Measurements from ENCODE around the gene PTMA. TPM values are rescaled to one million over a fixed set of nuclear protein-coding genes. Genes with fewer than 3 reads are reported as not detected.
"Not testable (repeated sequence)": the region's sequence is repeated elsewhere in the genome, so short reads cannot be mapped to it uniquely, and the experiment has no call there.

The PTMA gene
- total and polyA plus RNA-seq, 8 donors: 677 to 2,328 (median 1,958) TPM

GRCh38 chr2:231709981-231710798 lies 1.9 kb downstream of the PTMA start:
- DNase-seq (peak; percentile 83 to 97 (median 89)), ATAC-seq (peak; percentile 37)
- H3K4me3 ChIP-seq: peak overlapping the region; percentile 82 to 95
- no peaks in the 10 kb centered on the region for H3K9me3 ChIP-seq
- TF ChIP-seq, protein P1, sequence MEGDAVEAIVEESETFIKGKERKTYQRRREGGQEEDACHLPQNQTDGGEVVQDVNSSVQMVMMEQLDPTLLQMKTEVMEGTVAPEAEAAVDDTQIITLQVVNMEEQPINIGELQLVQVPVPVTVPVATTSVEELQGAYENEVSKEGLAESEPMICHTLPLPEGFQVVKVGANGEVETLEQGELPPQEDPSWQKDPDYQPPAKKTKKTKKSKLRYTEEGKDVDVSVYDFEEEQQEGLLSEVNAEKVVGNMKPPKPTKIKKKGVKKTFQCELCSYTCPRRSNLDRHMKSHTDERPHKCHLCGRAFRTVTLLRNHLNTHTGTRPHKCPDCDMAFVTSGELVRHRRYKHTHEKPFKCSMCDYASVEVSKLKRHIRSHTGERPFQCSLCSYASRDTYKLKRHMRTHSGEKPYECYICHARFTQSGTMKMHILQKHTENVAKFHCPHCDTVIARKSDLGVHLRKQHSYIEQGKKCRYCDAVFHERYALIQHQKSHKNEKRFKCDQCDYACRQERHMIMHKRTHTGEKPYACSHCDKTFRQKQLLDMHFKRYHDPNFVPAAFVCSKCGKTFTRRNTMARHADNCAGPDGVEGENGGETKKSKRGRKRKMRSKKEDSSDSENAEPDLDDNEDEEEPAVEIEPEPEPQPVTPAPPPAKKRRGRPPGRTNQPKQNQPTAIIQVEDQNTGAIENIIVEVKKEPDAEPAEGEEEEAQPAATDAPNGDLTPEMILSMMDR (IDR thresholded peaks at IDR 0.05): peak; percentile 67 to 85
- peak overlapping the region; percentile 98 to 100 for H3K27ac ChIP-seq
- peaks cover 18 to 40% of the 10 kb centered on the region in 2 donors for H3K4me1 ChIP-seq
- H3K36me3 ChIP-seq: peaks cover 0 to 24% of the 10 kb centered on the region in 2 donors
- no peaks in the 10 kb centered on the region for H3K27me3 ChIP-seq
- intact Hi-C loops (cut with DNase I): loop anchor here in 1 of 2 donors (5.0 kb wide), 1 partner anchor 33 kb away; no protein-coding TSS in a partner anchor

GRCh38 chr2:231710799-231711676 lies 2.7 kb downstream of the PTMA start:
- H3K9me3 ChIP-seq: no peaks in the 10 kb centered on the region
- intact Hi-C loops (cut with DNase I): loop anchor here in 1 of 2 donors (5.0 kb wide), 1 partner anchor 34 kb away; no protein-coding TSS in a partner anchor
- H3K27ac ChIP-seq: peak overlapping the region; percentile 98 to 100
- DNase-seq (peak in 2 of 4 donors; percentile 37 to 85), ATAC-seq (no peak)
- peaks cover 12 to 31% of the 10 kb centered on the region in 2 donors for H3K4me1 ChIP-seq
- peaks cover 0 to 24% of the 10 kb centered on the region in 2 donors for H3K36me3 ChIP-seq
- TF ChIP-seq, protein P1 (IDR thresholded peaks at IDR 0.05): no peak
- H3K4me3 ChIP-seq: peak overlapping the region; percentile 82 to 95
- H3K27me3 ChIP-seq: no peaks in the 10 kb centered on the region

GRCh38 chr2:231711677-231712450 lies 3.5 kb downstream of the PTMA start:
- Histone ChIP-seq H3K27ac (peak overlapping the region; percentile 98 to 100), H3K27me3 (no peaks in the 10 kb centered on the region), H3K4me1 (peaks cover 11 to 29% of the 10 kb centered on the region in 2 donors), H3K9me3 (no peaks in the 10 kb centered on the region), H3K4me3 (peak overlapping the region; percentile 82 to 95), H3K36me3 (peaks cover 0 to 24% of the 10 kb centered on the region in 2 donors)
- DNase-seq (no peak), ATAC-seq (no peak)
- intact Hi-C loops (cut with DNase I): loop anchor here in 1 of 2 donors (5.0 kb wide), 1 partner anchor 35 kb away; no protein-coding TSS in a partner anchor
- TF ChIP-seq, protein P1 (IDR thresholded peaks at IDR 0.05): no peak

DNA sequence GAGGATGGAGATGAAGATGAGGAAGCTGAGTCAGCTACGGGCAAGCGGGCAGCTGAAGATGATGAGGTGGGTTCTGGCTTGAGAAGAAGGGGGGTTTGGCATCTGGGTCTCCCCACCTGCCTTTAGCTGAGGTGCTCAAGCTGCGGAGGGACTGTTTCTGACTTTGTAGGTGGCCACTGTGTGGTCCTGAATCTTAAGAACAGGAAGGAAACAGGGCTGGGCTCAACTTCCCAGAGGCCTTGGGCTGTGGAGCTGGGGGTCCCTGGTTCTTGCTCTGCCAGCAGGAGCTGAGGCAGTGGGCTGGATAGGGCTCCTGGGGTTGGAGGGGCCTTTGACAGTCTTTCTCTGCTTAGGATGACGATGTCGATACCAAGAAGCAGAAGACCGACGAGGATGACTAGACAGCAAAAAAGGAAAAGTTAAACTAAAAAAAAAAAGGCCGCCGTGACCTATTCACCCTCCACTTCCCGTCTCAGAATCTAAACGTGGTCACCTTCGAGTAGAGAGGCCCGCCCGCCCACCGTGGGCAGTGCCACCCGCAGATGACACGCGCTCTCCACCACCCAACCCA lies 4.2 kb downstream of the PTMA start:
- H3K4me3 ChIP-seq: peak overlapping the region in 1 of 2 donors; percentile 82

DNA sequence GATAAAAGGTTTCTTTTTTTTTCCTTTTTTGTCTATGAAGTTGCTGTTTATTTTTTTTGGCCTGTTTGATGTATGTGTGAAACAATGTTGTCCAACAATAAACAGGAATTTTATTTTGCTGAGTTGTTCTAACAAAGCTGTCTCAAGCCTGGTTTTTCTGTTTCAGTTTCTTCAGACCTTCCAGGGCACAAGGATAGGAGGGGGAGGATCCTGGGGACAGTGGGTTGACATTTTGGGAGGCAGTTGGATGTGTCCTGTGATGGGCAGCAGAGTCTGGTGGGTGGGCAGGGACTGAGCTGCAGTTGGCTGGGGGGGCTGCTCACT lies 5.0 kb downstream of the PTMA start:
- not testable (repeated sequence) for DNase-seq, H3K4me3 ChIP-seq, H3K27me3 ChIP-seq, ATAC-seq, H3K9me3 ChIP-seq
- peaks cover 11 to 29% of the 10 kb centered on the region in 2 donors for H3K4me1 ChIP-seq
- H3K27ac ChIP-seq: peak overlapping the region; percentile 39 to 63
- intact Hi-C loops (cut with DNase I): loop anchor here in 1 of 2 donors (5.0 kb wide), 1 partner anchor 36 kb away; no protein-coding TSS in a partner anchor
- peaks cover 0 to 24% of the 10 kb centered on the region in 2 donors for H3K36me3 ChIP-seq

More for the DNA sequence above, 4.2 kb downstream of the PTMA start:
- intact Hi-C loops (cut with DNase I): loop anchor here in 1 of 2 donors (5.0 kb wide), 1 partner anchor 35 kb away; no protein-coding TSS in a partner anchor
- peaks cover 11 to 29% of the 10 kb centered on the region in 2 donors for H3K4me1 ChIP-seq
- not testable (repeated sequence) for ATAC-seq, H3K27me3 ChIP-seq, H3K9me3 ChIP-seq, DNase-seq
- peaks cover 0 to 24% of the 10 kb centered on the region in 2 donors for H3K36me3 ChIP-seq
- H3K27ac ChIP-seq: peak overlapping the region in 1 of 2 donors; percentile 100
